Measurements from ENCODE around the gene OR56B1. TPM values are rescaled to one million over a fixed set of nuclear protein-coding genes. Genes with fewer than 3 reads are reported as not detected.

The OR56B1 gene
- total and polyA plus RNA-seq, 2 of the 8 experiments (the other 6 are each of a cell fraction or from before 2014, with no cell fraction given): 0.20 TPM; not detected in 1

GRCh38 chr11:5690216-5690615 lies 46.0 kb upstream of the OR56B1 start:
- Histone ChIP-seq H2BK120ac (replicated peaks; ENCODE audit: low read depth, low read length) (peak overlapping the region; percentile 45), H3K9ac (replicated peaks in 1 of 4; ENCODE audit: extremely low read depth in 1 of 4, low read depth in 3 of 4, low read length in 3 of 4) (peak overlapping the region; percentile 57 to 90 (median 78)), H3K4me2 (ENCODE audit: insufficient read depth in 1 of 2, low read depth in 2 of 2, low read length in 2 of 2) (peak overlapping the region; percentile 70 to 87), H2AFZ (ENCODE audit: low read length) (no peak overlapping the region), H4K20me1 (replicated peaks in 1 of 2; ENCODE audit: control insufficient read depth in 1 of 2, insufficient read depth in 2 of 2, low read length in 2 of 2) (no peaks in the 10 kb centered on the region), H3K27me3 (replicated peaks in 1 of 4; ENCODE audit: control insufficient read depth in 3 of 4, extremely low read depth in 1 of 4, insufficient read depth in 3 of 4, low read length in 3 of 4) (no peaks in the 10 kb centered on the region), H3K79me2 (ENCODE audit: control insufficient read depth in 1 of 2, insufficient read depth in 2 of 2, low read length in 2 of 2) (peaks cover 0 to 41% of the 10 kb centered on the region in 2 experiments; a peak in 2 of 4 replicates), H4K8ac (ENCODE audit: extremely low read depth, insufficient read depth, low read length) (no peak overlapping the region), H3K14ac (ENCODE audit: insufficient read length) (no peak overlapping the region), H3K18ac (ENCODE audit: extremely low read depth, low read length) (peak overlapping the region; percentile 55; the same call in 1 of the 2 replicates), H3K4ac (replicated peaks; ENCODE audit: insufficient read length, low read depth, low read length) (no peak overlapping the region), H3K79me1 (ENCODE audit: low read depth, low read length) (no peaks in the 10 kb centered on the region), H2BK12ac (ENCODE audit: low read depth, low read length) (peak overlapping the region; percentile 45; the same call in 1 of the 2 replicates), H2BK20ac (ENCODE audit: low read length) (no peak overlapping the region), H3K4me1 (replicated peaks in 1 of 4; ENCODE audit: control insufficient read depth in 3 of 4, insufficient read depth in 4 of 4, low read length in 3 of 4) (peaks cover 0 to 12% (median 2%) of the 10 kb centered on the region in 4 experiments; a peak in 4 of 7 replicates), H2AK5ac (ENCODE audit: low read depth, low read length) (no peak overlapping the region), H3K36me3 (ENCODE audit: control insufficient read depth in 2 of 4, insufficient read depth in 4 of 4, low read length in 3 of 4) (peaks cover 0 to 6% (median 2%) of the 10 kb centered on the region in 4 experiments; a peak in 5 of 8 replicates), H3K4me3 (ENCODE audit: extremely low read depth in 1 of 4, insufficient read depth in 2 of 4, low read depth in 3 of 4, low read length in 4 of 4) (peak overlapping the region; percentile 42 to 62 (median 54)), H4K5ac (ENCODE audit: insufficient read length, low read depth, low read length) (peak overlapping the region; percentile 20), H3K27ac (ENCODE audit: low read depth, low read length) (peak overlapping the region; percentile 87), H3K9me3 (ENCODE audit: insufficient read depth in 2 of 2, low read depth in 1 of 2, low read length in 1 of 2) (no peaks in the 10 kb centered on the region), H3K56ac (replicated peaks; ENCODE audit: insufficient read length, low read depth, low read length) (peak overlapping the region; percentile 65), H3K23me2 (ENCODE audit: low read depth, low read length) (peaks cover 5% of the 10 kb centered on the region; the same call in 1 of the 2 replicates), H3K23ac (ENCODE audit: insufficient read length) (no peak overlapping the region), H2BK5ac (ENCODE audit: low read depth, low read length) (peak overlapping the region; percentile 74; the same call in 1 of the 2 replicates), H2BK15ac (ENCODE audit: low read length) (no peak overlapping the region), H4K91ac (replicated peaks; ENCODE audit: insufficient read length, low read length) (no peak overlapping the region)
- FAIRE-seq (no peak), DNase-seq (ENCODE audit: low read depth in 1 of 2, low spot score in 2 of 2) (no peak)
- ChIA-PET POLR2A (ENCODE audit: partially characterized antibody) (interaction anchor here (1.0 to 1.5 kb wide), 2 partner anchors 11 to 14 kb away, joined by 3 to 8 read pairs; no protein-coding TSS in a partner anchor), CTCF (ENCODE audit: partially characterized antibody) (interaction anchor here (0.7 to 1.1 kb wide), 2 partner anchors 12 to 90 kb away, joined by 3 read pairs; no protein-coding TSS in a partner anchor)
- 37% methylated on average over 5 of the region's 5 CpGs; no CpG with 5 or more reads in 1 of the 2 experiments for WGBS, 2 experiments (ENCODE audit: extremely low coverage in 1 of 2, insufficient coverage in 1 of 2, insufficient read length in 1 of 2, insufficient replicate concordance in 2 of 2, low coverage in 1 of 2, low lambda C conversion rate in 2 of 2, missing lambda C conversion rate in 1 of 2)
- TF ChIP-seq CHD1 (IDR thresholded peaks at IDR 0.05; ENCODE audit: low read depth, low read length): no peak
- no peak for TF ChIP-seq ATF3 (IDR thresholded peaks at IDR 0.05; ENCODE audit: insufficient read depth, low read depth, low read length)
- no peak for TF ChIP-seq MAFK (IDR thresholded peaks at IDR 0.05; ENCODE audit: low read depth, low read length)
- TF ChIP-seq GTF2F1 (IDR thresholded peaks at IDR 0.05; ENCODE audit: borderline replicate concordance, low read depth, low read length): no peak
- no peak for TF ChIP-seq TCF12 (IDR thresholded peaks at IDR 0.05; ENCODE audit: low read depth, low read length)
- TF ChIP-seq TAF1 (IDR thresholded peaks at IDR 0.05; ENCODE audit: low read depth, low read length): no peak
- no peak for TF ChIP-seq JUN (IDR thresholded peaks at IDR 0.05; ENCODE audit: low read depth, low read length)

All from H1 (cell line).